T-helper 2 cell treated with Interferon-gamma antibody and Interleukin-4, amounts not matched to agents 100 ng/mL and 5 ng/mL, for 36 hours (primary cell): Measurements from ENCODE around the gene POLR1C. TPM values are rescaled to one million over a fixed set of nuclear protein-coding genes. Genes with fewer than 3 reads are reported as not detected.
"Not testable (repeated sequence)": the region's sequence is repeated elsewhere in the genome, so short reads cannot be mapped to it uniquely, and the experiment has no call there.

ENCODE experiments used
- intact Hi-C: fragments of 100-400 bp; cut with micrococcal nuclease; formaldehyde crosslinking; loops from one replicate; pipeline ENCODE4 v1.15.1; 2023
- total RNA-seq: library from RNA; stranded (reverse); gene quantifications from 2 replicates; pipeline ENCODE4 v1.2.3, GENCODE V29; 2022

Gene POLR1C, protein sequence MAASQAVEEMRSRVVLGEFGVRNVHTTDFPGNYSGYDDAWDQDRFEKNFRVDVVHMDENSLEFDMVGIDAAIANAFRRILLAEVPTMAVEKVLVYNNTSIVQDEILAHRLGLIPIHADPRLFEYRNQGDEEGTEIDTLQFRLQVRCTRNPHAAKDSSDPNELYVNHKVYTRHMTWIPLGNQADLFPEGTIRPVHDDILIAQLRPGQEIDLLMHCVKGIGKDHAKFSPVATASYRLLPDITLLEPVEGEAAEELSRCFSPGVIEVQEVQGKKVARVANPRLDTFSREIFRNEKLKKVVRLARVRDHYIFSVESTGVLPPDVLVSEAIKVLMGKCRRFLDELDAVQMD
- total RNA-seq: 42.2 and 43.6 TPM in 2 replicates

DNA sequence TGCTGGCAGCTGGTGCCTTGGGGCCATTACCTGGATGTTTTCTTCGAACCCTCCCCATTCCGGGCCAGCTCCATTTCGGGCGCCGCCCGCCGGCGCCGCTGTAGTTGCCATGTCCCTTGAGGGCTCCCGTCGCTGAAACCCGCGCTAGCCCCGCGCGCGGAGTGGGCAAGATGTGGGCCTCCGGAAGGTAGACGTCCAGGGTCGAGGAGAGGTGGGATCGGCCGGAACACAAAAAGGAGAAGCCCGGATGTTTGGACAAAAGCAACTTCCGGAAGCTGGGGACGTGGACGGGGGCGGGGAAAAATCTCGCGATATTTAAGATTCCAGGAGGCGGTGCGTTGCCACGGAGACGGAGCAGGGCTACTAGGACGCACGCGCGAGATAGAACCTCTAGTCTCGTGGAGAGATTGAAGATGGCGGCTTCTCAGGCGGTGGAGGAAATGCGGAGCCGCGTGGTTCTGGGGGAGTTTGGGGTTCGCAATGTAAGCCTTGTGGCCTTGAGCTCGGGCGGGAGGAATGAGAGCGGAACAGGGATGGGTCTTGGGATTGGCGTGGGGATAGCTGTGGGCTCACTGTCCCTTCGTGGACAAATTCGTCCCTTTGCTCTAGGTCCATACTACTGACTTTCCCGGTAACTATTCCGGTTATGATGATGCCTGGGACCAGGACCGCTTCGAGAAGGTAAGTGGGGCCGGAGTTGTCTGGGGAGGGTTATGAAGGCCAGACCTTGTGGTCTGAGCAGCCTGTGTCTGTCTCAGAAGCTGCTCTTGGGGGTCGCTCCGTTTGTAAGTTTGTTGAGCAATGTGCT lies at the start of gene POLR1C, which contains the start of gene YIPF3:
TSS of gene POLR1C (plus strand) at position 393 of the 808 bp plus-strand sequence. CDS start at position 414, 21 bp downstream.
TSS of gene YIPF3 (minus strand) at position 230 of the 808 bp plus-strand sequence. CDS start at position 111, 119 bp downstream.
- intact Hi-C loops: loop anchor here (2.0 to 10.0 kb wide), 11 partner anchors 40 to 558 kb away; partner anchors contain the start of genes ABCC10, CUL7, DLK2 and GTPBP2

GRCh38 chr6:43467265-43467664 lies 49.6 kb upstream of the POLR1C start:
- intact Hi-C loops: not testable (repeated sequence)

GRCh38 chr6:43467752-43468151 lies 49.1 kb upstream of the POLR1C start:
- intact Hi-C loops: no loop called here

- intact Hi-C loops: no loop called here
Observed at GRCh38 chr6:43468240-43468639, 48.6 kb upstream of the POLR1C start.

DNA sequence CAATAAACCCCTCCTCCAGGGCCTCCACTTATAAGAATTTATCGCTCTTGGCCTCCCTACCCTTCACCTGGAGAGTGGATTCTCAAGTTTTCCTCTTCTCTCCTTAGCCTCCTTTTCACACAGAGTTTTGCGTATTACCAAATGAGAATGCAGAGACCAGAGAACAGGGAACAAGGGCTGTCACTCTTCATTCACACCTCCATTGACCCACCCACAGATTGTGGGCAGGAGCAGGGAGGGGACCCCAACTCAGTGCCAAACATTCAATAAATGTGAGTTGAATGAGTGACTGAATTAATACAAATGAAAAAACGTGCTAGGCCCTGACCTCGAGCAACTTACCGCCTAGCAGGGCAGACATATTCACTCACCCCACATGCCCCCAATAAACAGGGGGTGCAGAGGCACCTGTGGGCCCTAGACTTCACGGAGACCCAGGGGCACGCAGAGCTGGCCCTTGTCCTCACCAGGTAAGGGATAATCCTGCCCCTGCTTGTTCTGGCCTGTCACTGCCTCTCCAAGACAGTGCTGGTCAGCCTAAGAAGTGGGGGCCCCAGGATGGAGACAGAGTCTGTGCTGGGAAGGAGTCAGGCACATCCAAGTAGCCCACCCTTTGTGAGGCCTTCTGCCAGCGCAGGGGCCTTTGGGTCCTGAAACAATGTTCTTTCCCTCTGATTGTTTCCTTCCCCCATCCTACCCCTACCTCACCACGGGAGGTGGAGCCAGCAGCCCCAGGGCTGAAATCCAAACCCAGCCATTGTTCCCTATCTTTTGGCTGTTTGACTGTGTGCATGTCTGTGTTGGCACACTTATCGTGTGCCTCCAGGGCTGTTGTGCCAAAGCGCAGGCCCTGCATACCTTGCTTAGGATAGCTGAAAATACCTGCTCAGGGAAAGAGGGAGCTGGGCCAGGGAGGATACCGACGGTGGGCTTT lies 47.9 kb upstream of the POLR1C start:
- intact Hi-C loops: no loop called here

GRCh38 chr6:43469947-43470346 lies 46.9 kb upstream of the POLR1C start:
- intact Hi-C loops: no loop called here

DNA sequence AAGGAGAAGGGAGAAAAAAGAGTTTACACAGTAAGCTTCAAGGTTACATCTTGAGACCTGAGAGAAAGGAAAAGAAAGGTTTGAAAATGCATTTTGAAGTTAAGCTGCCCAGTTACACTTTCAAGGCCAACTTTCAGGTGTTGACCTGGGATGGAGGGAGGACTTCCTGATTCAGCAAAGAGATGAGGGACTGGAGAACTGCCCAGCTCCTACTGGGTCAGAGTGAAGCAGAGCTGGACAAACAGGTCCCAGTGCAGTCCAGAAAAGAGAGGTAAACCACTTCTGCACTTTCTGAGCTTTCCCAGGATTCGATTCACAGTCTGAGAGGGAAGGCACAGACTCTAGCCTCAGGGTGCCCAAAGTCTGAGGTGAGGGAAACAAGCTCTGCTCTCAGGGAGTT lies 45.5 kb upstream of the POLR1C start:
- intact Hi-C loops: no loop called here

GRCh38 chr6:43472515-43472914 lies 44.4 kb upstream of the POLR1C start:
- intact Hi-C loops: no loop called here

GRCh38 chr6:43475516-43475915 lies 41.4 kb upstream of the POLR1C start:
- intact Hi-C loops: no loop called here

DNA sequence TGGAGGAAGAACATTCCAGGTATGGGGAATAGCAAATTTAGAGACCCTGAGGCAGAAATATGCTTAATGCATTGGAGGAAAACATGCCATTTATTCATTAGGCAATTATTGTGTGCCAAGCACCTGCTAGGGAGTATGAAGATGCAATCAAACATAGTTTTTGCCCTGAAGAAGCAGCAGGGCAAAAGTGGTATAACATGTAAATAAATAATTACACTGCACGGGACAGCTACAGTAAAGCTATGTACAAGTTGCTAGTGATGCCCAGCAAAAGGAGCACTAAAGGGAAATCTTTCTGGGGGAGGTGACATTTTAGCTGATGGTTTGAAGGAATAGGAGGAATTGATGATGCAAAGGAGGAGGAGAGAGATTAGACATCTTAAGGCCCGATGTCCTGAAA lies 40.1 kb upstream of the POLR1C start:
- intact Hi-C loops: loop anchor here (1.0 to 2.0 kb wide), 5 partner anchors 40 to 302 kb away; partner anchors contain the start of genes ABCC10, GTPBP2, POLR1C and YIPF3

GRCh38 chr6:43477235-43478007 lies 39.5 kb upstream of the POLR1C start, which contains the start of gene TJAP1:
Gene TJAP1 (plus strand): TSS chr6:43477570. CDS start chr6:43499002, 21,432 bp downstream.
- intact Hi-C loops: loop anchor here (1.0 to 2.0 kb wide), 5 partner anchors 39 to 303 kb away; partner anchors contain the start of genes ABCC10, GTPBP2, POLR1C and YIPF3

GRCh38 chr6:43478008-43478372 lies 38.9 kb upstream of the POLR1C start:
- intact Hi-C loops: no loop called here

DNA sequence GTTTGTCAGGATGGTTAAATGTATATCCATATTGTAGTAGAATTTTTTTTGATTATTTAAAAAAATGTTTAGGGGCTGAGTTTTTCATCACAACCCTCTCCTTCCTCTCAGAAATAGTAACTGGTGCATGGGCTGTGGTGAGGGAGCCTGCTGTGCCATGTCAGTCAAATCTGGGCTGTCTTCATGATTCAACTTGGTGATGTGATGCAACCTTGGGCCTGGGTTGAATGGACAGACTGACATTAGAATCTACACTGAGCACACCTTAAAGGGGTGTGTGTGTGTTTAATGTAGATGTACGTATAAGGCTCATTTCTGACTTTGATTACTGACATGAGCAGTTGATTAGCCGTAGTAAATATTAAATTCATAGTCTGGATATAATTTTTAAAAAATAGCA lies 35.8 kb upstream of the POLR1C start:
- intact Hi-C loops: no loop called here

DNA sequence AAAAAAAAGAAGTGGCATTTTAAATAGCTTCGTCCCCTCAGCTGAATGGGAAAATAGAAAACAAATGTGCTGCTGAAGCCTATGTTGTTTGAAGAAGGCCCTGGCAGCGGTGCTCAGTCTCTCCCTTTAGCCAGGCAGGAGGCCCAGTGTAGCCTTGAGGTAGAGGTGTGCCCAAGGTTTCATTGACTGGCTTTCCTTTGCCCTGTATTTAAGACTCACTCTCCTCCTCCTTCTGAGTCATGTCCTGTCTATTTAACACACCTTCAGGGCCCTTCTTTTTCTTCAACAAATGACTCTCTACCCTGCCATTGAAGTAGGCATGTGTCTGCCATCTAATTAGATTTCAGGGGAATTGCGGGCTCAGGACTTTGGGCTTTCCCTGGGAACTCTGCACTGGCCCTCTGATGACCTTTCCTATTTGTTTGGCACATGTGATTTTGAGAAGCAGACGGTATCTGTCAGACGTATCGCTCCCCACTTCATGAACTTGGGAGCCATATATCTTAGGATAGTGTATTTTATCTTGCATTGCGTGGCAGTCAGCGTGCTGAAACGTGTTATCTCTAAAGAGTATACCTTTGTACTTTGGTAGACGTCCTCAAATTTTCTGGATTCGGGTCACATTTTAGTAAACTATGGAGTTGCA lies 35.2 kb upstream of the POLR1C start:
- intact Hi-C loops: no loop called here

DNA sequence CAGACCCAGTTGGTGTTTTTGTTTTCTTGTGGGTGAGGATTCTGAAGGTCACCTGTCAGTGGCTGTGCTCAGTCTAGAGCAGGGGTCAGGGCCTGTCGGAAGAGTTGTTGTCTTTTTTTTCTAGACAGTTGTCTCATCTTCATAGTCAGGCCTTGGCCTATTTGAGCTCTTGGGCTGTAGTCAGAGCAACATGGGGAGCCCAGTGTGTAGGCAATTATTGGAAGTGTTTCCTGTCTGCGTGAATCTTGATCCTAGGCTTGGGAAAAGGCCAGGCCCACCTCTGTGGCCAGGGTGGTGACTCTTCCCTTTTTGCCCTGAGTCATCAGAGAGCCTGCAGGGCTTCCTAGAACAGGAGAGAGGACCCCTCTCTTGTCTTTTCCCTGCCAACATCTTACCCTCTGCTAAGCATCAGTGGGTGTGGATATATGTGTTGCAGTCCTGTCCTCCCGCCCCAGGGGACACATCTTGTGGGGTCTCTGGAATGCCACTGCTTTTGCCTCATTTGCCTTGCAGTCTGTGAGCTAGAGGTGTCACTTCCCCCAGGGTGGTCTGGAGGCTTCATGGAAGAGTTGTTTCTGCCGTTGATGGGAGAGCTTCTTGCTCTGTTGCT lies 28.1 kb upstream of the POLR1C start:
- intact Hi-C loops: no loop called here

- intact Hi-C loops: no loop called here
Observed at GRCh38 chr6:43489277-43490072, 27.4 kb upstream of the POLR1C start.

DNA sequence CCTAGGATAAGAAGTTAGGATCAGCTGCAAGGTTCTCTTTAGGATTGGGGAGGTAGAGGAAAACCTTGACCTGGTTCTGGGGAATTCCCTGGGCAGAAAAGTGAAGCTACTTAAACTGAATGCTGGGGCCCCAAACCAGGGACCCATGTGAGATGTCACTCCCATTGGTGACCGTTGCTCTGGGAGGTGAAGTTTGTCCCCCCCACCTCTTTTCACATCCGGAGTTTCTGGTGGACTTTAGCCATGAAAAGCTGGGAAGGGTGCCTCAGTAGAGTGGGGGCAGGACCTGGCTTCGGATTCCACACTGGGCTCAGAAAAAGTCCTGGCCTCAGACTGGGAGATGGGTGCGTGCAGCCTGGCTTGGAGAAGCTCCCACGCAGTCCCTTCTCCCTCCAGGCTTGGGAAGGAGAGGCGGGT lies 26.4 kb upstream of the POLR1C start:
- intact Hi-C loops: no loop called here
